Cardiac septum (tissue), 1 donor: ENCODE results near the gene PLCXD1. TPM values are rescaled to one million over a fixed set of nuclear protein-coding genes. Genes with fewer than 3 reads are reported as not detected.
"Not testable (repeated sequence)": the region's sequence is repeated elsewhere in the genome, so short reads cannot be mapped to it uniquely, and the experiment has no call there.

Experiments
- DNase-seq: peaks from one replicate; pipeline ENCODE4 v3.0.0-alpha.2; 2020; ENCODE audit warnings: low spot score
- intact Hi-C: fragments of 100-400 bp; cut with DNase I; formaldehyde crosslinking; loops from one replicate; pipeline ENCODE4 v1.14.0; 2022
- total RNA-seq: library from RNA; stranded (reverse); fragmentation: NEBNext Ultra II Directional; extraction: Animal tissue kit (Norgen Biotek cat#: 25700); gene quantifications from one replicate; pipeline ENCODE4 v1.2.1, GENCODE V29; 2021
- donor health status: DM: no; HTN: no; CAD: no.

The PLCXD1 gene
- total RNA-seq, 1 donor from 2014 or later: 3.4 TPM

GRCh38 chrX:311156-312129 is 30.3 kb downstream of the PLCXD1 start:
- intact Hi-C loops: no loop called here
- DNase-seq: no peak

GRCh38 chrX:312621-313331 is 31.6 kb downstream of the PLCXD1 start:
- DNase-seq: no peak
- intact Hi-C loops: no loop called here

DNA sequence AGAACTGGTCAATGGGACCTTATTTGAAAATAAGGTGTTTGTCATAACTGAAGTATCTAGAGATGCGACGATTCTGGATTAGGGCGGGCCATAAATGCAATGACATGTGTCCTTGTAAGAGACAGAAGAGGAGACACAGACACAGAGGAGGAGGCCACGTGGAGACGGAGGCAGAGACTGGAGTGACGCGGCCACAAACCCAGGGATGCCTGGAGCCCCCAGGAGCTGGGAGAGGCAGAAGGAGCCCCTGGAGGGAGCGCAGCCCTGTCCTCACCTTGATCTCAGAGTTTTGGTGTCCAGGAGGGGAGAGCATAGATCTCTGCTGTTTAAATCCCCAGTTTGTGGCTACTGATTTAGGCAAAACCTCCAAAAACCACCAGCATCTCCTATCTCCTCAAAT is 32.4 kb downstream of the PLCXD1 start:
- DNase-seq: no peak
- intact Hi-C loops: no loop called here

- DNase-seq: no peak
- intact Hi-C loops: no loop called here
Observed at GRCh38 chrX:314049-314448, 32.9 kb downstream of the PLCXD1 start.

GRCh38 chrX:314781-315595 is 33.8 kb downstream of the PLCXD1 start:
- DNase-seq: no peak
- intact Hi-C loops: loop anchor here (5.0 kb wide), 1 partner anchor 72 kb away; the partner anchor contains the start of gene PPP2R3B

- DNase-seq: no peak
- intact Hi-C loops: loop anchor here (5.0 kb wide), 1 partner anchor 71 kb away; the partner anchor contains the start of gene PPP2R3B
Observed at GRCh38 chrX:316351-317325, 35.5 kb downstream of the PLCXD1 start.

GRCh38 chrX:317424-318067 is 36.4 kb downstream of the PLCXD1 start:
- intact Hi-C loops: loop anchor here (5.0 kb wide), 1 partner anchor 70 kb away; the partner anchor contains the start of gene PPP2R3B
- DNase-seq: no peak

DNA sequence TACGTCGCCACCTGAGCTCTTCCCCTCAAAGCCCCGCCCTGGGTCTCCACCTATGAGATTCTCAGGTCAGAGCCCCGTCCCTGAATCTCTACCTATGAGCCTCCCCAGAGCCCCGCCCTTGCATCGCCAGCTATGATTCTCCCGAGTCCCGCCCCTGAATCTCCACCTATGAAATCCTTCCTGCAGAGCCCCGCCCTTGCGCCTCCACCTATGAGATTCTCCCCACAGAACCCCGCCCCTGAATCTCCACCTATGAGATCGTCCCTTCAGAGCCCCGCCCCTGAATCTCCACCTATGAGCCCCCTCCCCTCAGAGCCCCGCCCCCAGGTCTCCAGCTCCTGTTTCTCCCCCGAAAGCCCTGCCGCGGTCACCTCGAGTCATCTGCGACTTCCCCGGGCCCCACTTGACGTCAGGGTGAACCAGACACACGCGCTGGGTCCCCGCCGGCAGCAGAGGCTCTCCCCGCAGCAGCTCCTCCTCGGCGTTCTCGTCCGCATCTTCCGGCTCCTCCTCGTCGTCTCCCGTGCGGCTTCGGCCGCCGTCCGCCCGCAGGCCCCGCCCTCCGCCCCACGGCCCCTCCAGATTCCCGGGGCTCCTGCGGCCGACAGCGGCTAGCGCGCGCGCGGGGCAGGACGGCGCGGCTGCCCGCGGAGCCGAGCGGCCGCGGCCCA is 37.0 kb downstream of the PLCXD1 start:
- DNase-seq: peak; percentile 96
- intact Hi-C loops: loop anchor here (5.0 kb wide), 1 partner anchor 69 kb away; the partner anchor contains the start of gene PPP2R3B

DNA sequence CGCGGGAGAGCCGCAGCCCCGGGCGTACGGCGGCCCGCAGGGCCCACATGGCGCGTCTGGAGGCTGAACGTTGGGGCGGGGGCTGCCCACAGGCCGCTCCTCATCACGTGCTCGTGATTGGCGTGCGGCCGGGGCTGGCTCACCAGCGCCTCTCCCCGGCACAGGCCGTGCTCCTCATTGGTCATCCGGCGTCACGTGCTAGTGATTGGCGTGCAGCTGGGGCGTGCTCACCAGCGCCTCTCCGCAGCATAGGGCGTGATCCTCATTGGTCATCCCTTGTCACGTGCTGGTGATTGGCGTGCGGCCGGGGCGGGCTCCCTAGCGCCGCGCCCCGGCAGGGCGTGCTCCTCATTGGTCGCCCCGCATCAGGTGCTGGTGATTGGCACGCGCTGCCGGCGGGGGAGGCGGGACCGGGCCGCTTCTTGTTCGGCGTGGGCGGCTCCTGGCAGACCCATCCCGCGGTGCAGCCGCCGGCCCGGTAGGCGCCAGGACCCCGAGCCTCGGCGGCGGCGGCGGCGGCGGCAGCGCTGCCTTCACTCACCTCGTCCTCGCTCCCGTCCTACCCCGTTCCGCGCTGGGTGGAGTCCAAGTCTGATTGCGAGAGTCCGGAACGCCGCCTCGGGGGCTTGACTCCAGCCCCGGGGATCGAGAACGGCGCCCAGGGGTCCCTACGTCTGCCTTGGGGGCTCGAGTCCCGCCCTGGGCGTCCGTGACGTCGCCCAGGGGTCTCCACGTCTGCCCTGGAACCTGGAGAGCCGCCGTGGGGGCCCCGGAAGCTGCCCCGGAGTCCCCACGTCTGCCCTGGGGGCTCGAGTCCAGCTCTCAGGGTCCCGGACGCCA is 37.8 kb downstream of the PLCXD1 start, which contains the start of gene GTPBP6:
TSS of gene GTPBP6 (minus strand) at position 58 of the 840 bp plus-strand sequence. CDS start at position 49, 9 bp downstream.
- intact Hi-C loops: loop anchor here (5.0 kb wide), 1 partner anchor 68 kb away; the partner anchor contains the start of gene PPP2R3B
- DNase-seq: peak; percentile 100

DNA sequence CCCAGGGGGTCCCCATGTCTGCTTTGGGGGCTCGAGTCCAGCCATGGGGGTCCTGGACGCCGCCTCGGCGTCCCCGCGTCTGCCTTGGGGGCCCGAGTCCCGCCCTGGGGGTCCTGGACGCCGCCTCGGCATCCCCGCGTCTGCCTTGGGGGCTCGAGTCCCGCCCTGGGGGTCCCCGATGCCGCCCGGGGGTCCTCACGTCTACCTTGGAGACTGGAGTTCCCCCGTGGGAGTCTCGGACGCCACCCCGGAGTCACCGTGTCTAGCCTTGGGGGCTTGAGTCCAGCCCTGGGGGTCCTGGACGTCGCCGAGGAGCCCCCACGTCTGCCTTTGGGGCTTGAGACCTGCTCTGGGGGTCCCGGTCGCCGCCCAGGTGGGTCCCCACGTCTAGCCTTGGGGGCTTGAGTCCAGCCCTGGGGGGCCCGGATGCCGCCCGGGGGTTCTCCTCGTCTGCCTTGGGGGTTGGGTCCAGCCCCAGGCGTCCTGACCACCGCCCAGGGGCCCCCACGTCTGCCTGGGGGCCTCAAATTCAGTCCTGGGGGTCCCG is 38.5 kb downstream of the PLCXD1 start:
- intact Hi-C loops: loop anchor here (5.0 kb wide), 1 partner anchor 68 kb away; the partner anchor contains the start of gene PPP2R3B
- peak; percentile 73 for DNase-seq

DNA sequence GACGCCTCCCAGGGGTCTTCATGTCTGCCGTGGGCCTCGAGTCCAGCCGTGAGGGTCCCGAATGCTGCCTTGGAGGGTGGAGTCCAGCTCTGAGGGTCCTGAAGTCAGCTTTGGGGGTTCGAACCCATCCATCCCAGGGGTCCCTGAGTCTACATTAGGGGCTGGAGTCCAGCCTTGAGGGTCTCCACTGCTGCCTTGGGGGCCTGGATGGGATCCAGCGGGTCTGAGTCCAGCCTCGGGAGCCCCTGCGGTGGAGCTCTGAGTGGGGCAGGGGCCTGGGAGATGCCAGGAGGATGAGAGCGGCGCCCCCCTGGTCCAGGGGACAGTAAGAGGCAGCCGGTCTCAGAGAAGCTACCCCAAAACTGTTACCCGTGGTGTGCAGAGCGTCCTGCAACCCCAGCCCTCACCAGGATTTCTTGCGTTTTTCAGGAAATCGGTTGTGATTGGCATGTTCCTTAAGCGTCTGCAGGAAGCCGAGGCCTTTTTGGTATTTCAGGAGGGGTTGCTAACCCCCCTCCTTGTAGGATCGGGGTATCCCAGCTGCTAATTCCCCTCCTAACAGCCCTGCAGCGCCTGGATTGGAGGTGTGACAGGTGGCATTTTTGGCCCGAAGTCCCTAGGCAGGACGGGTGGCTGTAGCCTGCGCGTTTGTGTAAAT is 39.1 kb downstream of the PLCXD1 start:
- peak; percentile 57 for DNase-seq
- intact Hi-C loops: no loop called here

DNA sequence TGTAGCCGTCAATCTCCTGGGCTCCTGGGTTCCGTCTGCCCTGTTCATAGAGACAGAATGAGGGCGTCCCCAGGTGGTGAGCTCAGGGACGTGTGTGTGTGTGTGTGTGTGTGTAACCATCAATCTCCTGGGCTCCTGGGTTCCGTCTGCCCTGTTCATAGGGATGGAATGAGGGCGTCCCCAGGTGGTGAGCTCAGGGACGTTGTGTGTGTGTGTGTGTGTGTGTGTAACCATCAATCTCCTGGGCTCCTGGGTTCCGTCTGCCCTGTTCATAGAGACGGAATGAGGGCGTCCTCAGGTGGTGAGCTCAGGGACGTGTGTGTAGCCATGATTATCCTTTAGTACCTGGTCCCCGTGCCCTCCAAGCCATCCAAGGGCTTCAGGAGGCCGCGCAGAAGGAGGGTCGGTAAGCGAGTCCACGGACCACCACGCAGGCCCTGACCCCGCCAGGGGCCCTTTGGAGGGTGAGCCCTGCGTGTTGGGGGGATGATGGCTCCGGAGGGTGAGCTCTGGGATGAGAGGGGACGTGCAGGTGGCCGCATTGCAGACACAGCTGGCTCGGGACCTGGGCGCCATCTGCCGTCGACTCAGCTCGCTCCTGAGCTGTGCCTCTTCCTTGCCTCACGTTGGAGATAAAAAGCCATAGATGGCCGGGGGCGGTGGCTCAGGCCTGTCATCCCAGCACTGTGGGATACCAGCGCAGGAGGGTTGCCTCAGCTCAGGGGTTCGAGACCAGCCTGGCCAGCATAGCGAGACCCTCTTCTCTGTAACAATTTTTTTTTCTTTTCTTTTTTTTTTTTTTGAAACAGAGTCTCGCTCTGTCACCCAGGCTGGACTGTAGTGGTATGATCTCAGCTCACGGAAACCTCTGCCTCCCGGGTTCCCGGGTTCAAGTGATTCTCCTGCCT is 42.8 kb downstream of the PLCXD1 start:
- intact Hi-C loops: no loop called here
- DNase-seq: no peak

- DNase-seq, intact Hi-C loops: not testable (repeated sequence)
Observed at GRCh38 chrX:324664-325063, 43.5 kb downstream of the PLCXD1 start.

DNA sequence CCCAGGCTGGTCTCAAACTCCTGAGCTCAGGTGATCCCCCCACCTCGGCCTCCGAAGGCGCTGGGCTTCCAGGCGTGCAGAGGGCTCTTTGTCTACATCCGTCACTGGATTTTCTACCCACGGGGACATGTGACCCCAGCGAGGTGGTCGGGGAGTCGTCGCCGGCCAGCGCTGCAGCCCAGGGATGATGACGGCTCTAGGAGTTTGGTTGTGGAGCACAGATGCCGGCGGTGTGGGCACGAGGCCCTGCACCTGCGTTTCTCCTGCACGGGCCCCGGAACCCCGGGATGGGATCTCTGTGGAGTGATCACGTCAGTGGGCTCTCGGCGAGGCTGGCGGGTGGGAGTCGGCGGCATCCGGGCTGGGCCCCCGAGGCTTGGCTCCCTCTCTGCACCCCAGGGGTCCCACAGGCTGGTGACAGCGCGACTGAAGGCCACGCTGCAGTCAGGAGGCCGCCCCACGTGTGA is 46.5 kb downstream of the PLCXD1 start:
- intact Hi-C loops: no loop called here
- DNase-seq: no peak
